GM20000 (cell line): ENCODE data around the gene MIER3.

ENCODE experiments used
- DNase-seq: peaks from one replicate; pipeline ENCODE4 v3.0.0; 2012; ENCODE audit warnings: low spot score
- TF ChIP-seq, protein P1 (sequence below): IDR thresholded peaks from 2 replicates; pipeline ENCODE4 v1.5.1; 2012; ENCODE audit warnings: mild to moderate bottlenecking, control low read depth; ENCODE audit errors: extremely low read depth, missing control alignments

The MIER3 gene, protein sequence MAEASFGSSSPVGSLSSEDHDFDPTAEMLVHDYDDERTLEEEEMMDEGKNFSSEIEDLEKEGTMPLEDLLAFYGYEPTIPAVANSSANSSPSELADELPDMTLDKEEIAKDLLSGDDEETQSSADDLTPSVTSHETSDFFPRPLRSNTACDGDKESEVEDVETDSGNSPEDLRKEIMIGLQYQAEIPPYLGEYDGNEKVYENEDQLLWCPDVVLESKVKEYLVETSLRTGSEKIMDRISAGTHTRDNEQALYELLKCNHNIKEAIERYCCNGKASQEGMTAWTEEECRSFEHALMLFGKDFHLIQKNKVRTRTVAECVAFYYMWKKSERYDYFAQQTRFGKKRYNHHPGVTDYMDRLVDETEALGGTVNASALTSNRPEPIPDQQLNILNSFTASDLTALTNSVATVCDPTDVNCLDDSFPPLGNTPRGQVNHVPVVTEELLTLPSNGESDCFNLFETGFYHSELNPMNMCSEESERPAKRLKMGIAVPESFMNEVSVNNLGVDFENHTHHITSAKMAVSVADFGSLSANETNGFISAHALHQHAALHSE

DNA sequence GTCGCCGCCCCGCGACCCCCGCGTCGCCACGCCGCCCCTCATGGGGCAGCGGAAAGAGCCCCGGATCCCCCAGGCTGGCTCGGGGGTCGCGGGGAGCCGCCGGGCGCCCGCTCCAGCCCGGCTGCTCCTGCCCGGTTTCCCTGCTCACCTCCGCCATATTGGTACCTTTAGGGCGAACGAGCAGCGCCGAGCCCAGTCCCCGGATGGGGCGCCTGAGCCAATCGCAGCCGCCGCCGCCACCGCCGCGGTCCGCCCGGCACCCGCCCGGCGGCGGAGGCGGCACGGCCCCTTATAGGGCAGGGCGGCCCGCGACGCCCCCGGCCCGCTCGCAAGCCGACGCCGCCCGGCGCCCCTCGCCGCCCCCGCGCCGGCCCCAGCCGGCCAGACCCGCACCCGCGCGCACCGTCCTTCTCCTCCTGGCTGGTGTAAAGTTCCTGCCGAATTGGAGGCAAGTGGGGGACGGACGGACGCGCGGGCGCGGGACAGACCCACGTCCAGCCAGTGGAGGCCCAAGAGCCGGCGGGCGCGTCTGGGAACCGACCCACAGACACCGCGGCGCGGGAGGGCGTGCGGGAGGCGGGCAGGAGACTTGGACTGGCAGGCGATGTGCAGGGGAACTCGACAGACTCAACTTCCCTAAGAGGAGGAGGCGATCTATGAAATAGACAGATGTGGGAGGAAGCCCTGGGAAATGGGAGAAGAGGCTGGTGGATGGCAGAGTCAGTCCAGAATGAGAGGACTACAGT, at the start of gene MIER3:
Gene MIER3 (minus strand): TSS at position 178 of the 746 bp plus-strand sequence. CDS start 21 bp downstream, at position 157.
- TF ChIP-seq, protein P1, sequence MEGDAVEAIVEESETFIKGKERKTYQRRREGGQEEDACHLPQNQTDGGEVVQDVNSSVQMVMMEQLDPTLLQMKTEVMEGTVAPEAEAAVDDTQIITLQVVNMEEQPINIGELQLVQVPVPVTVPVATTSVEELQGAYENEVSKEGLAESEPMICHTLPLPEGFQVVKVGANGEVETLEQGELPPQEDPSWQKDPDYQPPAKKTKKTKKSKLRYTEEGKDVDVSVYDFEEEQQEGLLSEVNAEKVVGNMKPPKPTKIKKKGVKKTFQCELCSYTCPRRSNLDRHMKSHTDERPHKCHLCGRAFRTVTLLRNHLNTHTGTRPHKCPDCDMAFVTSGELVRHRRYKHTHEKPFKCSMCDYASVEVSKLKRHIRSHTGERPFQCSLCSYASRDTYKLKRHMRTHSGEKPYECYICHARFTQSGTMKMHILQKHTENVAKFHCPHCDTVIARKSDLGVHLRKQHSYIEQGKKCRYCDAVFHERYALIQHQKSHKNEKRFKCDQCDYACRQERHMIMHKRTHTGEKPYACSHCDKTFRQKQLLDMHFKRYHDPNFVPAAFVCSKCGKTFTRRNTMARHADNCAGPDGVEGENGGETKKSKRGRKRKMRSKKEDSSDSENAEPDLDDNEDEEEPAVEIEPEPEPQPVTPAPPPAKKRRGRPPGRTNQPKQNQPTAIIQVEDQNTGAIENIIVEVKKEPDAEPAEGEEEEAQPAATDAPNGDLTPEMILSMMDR, result no peak

GRCh38 chr5:56995596-56995995, 43.7 kb upstream of the MIER3 start:
- DNase-seq, result no peak

More for the DNA sequence above, at the start of gene MIER3:
- peak; percentile 98 for DNase-seq

DNA sequence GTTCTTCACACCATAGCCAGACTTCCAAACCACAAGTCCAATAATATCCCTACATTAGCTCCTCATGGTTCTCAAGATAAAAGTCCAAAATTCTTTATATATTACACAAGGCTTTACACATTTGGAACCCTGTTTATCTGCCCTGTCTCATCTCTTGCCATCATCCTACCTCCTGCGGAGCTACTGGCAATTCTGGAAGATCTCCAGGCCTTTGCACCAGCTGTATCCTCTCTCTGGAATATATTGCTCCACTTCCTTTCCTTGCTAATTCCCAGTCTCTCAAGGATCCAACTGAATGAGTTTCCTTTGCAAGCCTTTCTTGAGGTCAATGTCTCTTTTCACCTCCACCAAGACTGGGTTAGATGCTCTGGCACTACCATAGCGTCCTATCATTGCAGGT, 41.3 kb upstream of the MIER3 start:
- TF ChIP-seq, protein P1, result no peak
- DNase-seq, result no peak

More at GRCh38 chr5:56995596-56995995, 43.7 kb upstream of the MIER3 start:
- TF ChIP-seq, protein P1, result no peak

DNA sequence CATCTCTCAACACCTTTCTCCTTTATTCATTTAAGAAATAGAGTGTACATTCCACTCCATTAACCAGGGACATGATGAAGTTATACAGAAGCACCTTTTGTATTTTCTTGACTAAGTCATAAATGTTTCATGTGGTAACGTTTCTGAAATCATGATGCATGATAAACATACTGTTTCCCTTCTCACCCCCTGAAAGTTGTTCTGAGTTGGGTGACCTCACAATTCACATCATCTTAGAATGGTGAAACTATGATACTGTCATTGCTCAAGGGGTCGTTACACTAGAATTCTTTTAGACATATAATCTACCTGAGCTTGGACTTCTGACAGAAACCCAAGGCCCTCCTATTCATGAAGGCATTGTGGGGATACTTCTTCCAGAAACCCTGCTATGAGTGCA, 37.8 kb upstream of the MIER3 start:
- DNase-seq, result no peak
- TF ChIP-seq, protein P1, result no peak

GRCh38 chr5:56988490-56988889, 36.6 kb upstream of the MIER3 start:
- DNase-seq, result no peak
- TF ChIP-seq, protein P1, result no peak

DNA sequence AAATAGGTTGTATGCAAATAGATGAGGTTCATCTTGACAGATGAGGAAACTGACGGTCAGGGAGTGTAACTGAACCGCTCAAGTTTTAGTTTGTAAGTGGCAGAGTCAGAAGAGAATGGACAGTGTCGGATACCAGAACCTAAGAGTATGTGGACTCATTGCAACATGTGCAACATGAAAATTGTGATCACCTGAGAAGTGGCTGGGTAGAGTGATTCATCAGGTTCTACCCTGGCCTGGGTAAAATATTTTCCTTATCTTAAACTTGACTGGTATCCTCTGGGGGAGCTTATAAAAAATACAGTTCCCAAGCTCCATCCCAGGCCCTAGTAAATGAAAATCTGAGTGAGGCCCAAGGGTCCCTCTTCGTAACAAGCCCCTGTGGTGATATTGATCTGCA, 35.2 kb upstream of the MIER3 start:
- TF ChIP-seq, protein P1, result no peak
- no peak for DNase-seq

- TF ChIP-seq, protein P1, result no peak
- DNase-seq, result no peak
These were observed 34.7 kb upstream of the MIER3 start for GRCh38 chr5:56986626-56986947.
